Limb (tissue), 2 donors: ENCODE data around the gene KLF7.
A peak's percentile ranks its signal among the peaks of the same experiment; 100 is the strongest.

Experiments
- DNase-seq, 2 donors: peaks; one replicate each; pipeline ENCODE4 v3.0.0-alpha.2; 2016; ENCODE audit errors: extremely low spot score in 2 of 2

The KLF7 gene

GRCh38 chr2:207128867-207129266 lies 36.9 kb downstream of the KLF7 start:
- no peak for DNase-seq

GRCh38 chr2:207126724-207127308 lies 38.9 kb downstream of the KLF7 start:
- DNase-seq: no peak

- no peak for DNase-seq
Measured at GRCh38 chr2:207123776-207124391, 41.9 kb downstream of the KLF7 start.

GRCh38 chr2:207123335-207123744 lies 42.4 kb downstream of the KLF7 start:
- DNase-seq: no peak

- DNase-seq: no peak
Measured at GRCh38 chr2:207122651-207123334, 43.0 kb downstream of the KLF7 start.

GRCh38 chr2:207121784-207122183 lies 44.0 kb downstream of the KLF7 start:
- DNase-seq: no peak

GRCh38 chr2:207119048-207119447 lies 46.7 kb downstream of the KLF7 start:
- DNase-seq: no peak

GRCh38 chr2:207117668-207118067 lies 48.1 kb downstream of the KLF7 start:
- DNase-seq: no peak

- DNase-seq: peak in 1 of 2 donors; percentile 32
Measured at GRCh38 chr2:207115715-207116364, 49.9 kb downstream of the KLF7 start.

GRCh38 chr2:207113414-207113813 lies 52.3 kb downstream of the KLF7 start:
- DNase-seq: peak in 1 of 2 donors; percentile 73

- no peak for DNase-seq
Measured at GRCh38 chr2:207112785-207113184, 53.0 kb downstream of the KLF7 start.

GRCh38 chr2:207112383-207112782 lies 53.4 kb downstream of the KLF7 start:
- no peak for DNase-seq

- no peak for DNase-seq
Measured at GRCh38 chr2:207111757-207112156, 54.0 kb downstream of the KLF7 start.

- no peak for DNase-seq
Measured at GRCh38 chr2:207110715-207111114, 55.0 kb downstream of the KLF7 start.

GRCh38 chr2:207110310-207110709 lies 55.4 kb downstream of the KLF7 start:
- no peak for DNase-seq

- no peak for DNase-seq
Measured at GRCh38 chr2:207109768-207110167, 56.0 kb downstream of the KLF7 start.

- no peak for DNase-seq
Measured at GRCh38 chr2:207108440-207108839, 57.3 kb downstream of the KLF7 start.

- DNase-seq: peak in 1 of 2 donors; percentile 50
Measured at GRCh38 chr2:207107551-207107950, 58.2 kb downstream of the KLF7 start.

- no peak for DNase-seq
Measured at GRCh38 chr2:207107131-207107530, 58.6 kb downstream of the KLF7 start.

- no peak for DNase-seq
Measured at GRCh38 chr2:207103132-207103531, 62.6 kb downstream of the KLF7 start.

GRCh38 chr2:207101984-207102383 lies 63.8 kb downstream of the KLF7 start:
- no peak for DNase-seq

GRCh38 chr2:207097278-207097677 lies 68.5 kb downstream of the KLF7 start:
- DNase-seq: no peak
